H9 (cell line): ENCODE measurements around the gene HMGN4. TPM values are rescaled to one million over a fixed set of nuclear protein-coding genes. Genes with fewer than 3 reads are reported as not detected.

Experiments
- DNase-seq: peaks from one replicate; pipeline ENCODE4 v3.0.0-alpha.2; 2017
- H2AFZ ChIP-seq: one replicate; pipeline ENCODE4 v1.6.1; 2013; ENCODE audit warnings: mild to moderate bottlenecking, low read length, control low read depth, moderate library complexity
- H2AK5ac ChIP-seq: 2 replicates; pipeline ENCODE4 v1.6.1; 2013; ENCODE audit warnings: low read length, control low read depth, mixed read lengths; ENCODE audit not compliant: insufficient read length
- H2BK120ac ChIP-seq: one replicate; pipeline ENCODE4 v1.6.1; 2013; ENCODE audit warnings: low read depth, mild to moderate bottlenecking, low read length, control low read depth, inconsistent platforms; ENCODE audit not compliant: poor library complexity, severe bottlenecking
- H2BK12ac ChIP-seq: 2 replicates; pipeline ENCODE4 v1.6.1; 2013; ENCODE audit warnings: low read length, control low read depth, mixed read lengths, low read depth; ENCODE audit not compliant: insufficient read length
- H2BK15ac ChIP-seq: 2 replicates; pipeline ENCODE4 v1.6.1; 2013; ENCODE audit warnings: low read depth, low read length, control low read depth
- H2BK20ac ChIP-seq: one replicate; pipeline ENCODE4 v1.6.1; 2013; ENCODE audit warnings: low read depth, mild to moderate bottlenecking, low read length, control low read depth, inconsistent platforms; ENCODE audit not compliant: poor library complexity, severe bottlenecking
- H2BK5ac ChIP-seq: 2 replicates; pipeline ENCODE4 v1.6.1; 2013; ENCODE audit warnings: low read length, control low read depth, mixed read lengths; ENCODE audit not compliant: insufficient read length
- H3K14ac ChIP-seq: 2 replicates; pipeline ENCODE4 v1.6.1; 2013; ENCODE audit warnings: low read length, control low read depth; ENCODE audit not compliant: insufficient read depth
- H3K18ac ChIP-seq: 2 replicates; pipeline ENCODE4 v1.6.1; 2013; ENCODE audit warnings: low read depth, mild to moderate bottlenecking, mixed read lengths, low read length, control low read depth; ENCODE audit not compliant: insufficient read length
- H3K23ac ChIP-seq: 2 replicates; pipeline ENCODE4 v1.6.1; 2013; ENCODE audit warnings: low read length, control low read depth, mixed read lengths, low read depth; ENCODE audit not compliant: insufficient read length
- H3K23me2 ChIP-seq: 2 replicates; pipeline ENCODE4 v1.6.1; 2013; ENCODE audit warnings: low read depth, mild to moderate bottlenecking, mixed read lengths, low read length, control low read depth; ENCODE audit not compliant: insufficient read length, poor library complexity, severe bottlenecking
- H3K27ac ChIP-seq: 2 replicates; pipeline ENCODE4 v1.5.1; 2013; ENCODE audit warnings: low read length, control low read depth, mixed read lengths, low read depth; ENCODE audit not compliant: insufficient read length
- H3K27me3 ChIP-seq: 2 replicates; pipeline ENCODE4 v1.6.1; 2013; ENCODE audit warnings: low read length, control low read depth, inconsistent platforms; ENCODE audit not compliant: insufficient read depth
- H3K4ac ChIP-seq: 2 replicates; pipeline ENCODE4 v1.6.1; 2013; ENCODE audit warnings: low read depth, mild to moderate bottlenecking, control low read depth, inconsistent platforms, low read length, moderate library complexity
- H3K4me1 ChIP-seq: 2 replicates; pipeline ENCODE4 v1.6.1; 2013; ENCODE audit warnings: low read length, control low read depth, inconsistent platforms; ENCODE audit not compliant: insufficient read depth
- H3K4me2 ChIP-seq: 2 replicates; pipeline ENCODE4 v1.6.1; 2013; ENCODE audit warnings: low read length, control low read depth, mixed read lengths; ENCODE audit not compliant: insufficient read length, insufficient read depth
- H3K56ac ChIP-seq: 2 replicates; pipeline ENCODE4 v1.6.1; 2013; ENCODE audit warnings: low read depth, mild to moderate bottlenecking, mixed read lengths, low read length, control low read depth; ENCODE audit not compliant: insufficient read length
- H3K79me1 ChIP-seq: 2 replicates; pipeline ENCODE4 v1.6.1; 2013; ENCODE audit warnings: low read depth, mild to moderate bottlenecking, moderate library complexity, low read length, control low read depth, inconsistent platforms; ENCODE audit not compliant: insufficient read depth, poor library complexity, severe bottlenecking
- H3K79me2 ChIP-seq: 2 replicates; pipeline ENCODE4 v1.6.1; 2013; ENCODE audit warnings: low read length, control low read depth, inconsistent platforms; ENCODE audit not compliant: insufficient read depth
- H3K9ac ChIP-seq: 2 replicates; pipeline ENCODE4 v1.6.1; 2013; ENCODE audit warnings: low read length, control low read depth, mixed read lengths; ENCODE audit not compliant: insufficient read length; ENCODE audit errors: extremely low read depth
- H3K9me3 ChIP-seq: one replicate; pipeline ENCODE4 v1.6.1; 2013; ENCODE audit warnings: low read depth, low read length, inconsistent platforms; ENCODE audit not compliant: control insufficient read depth
- H3T11ph ChIP-seq: one replicate; pipeline ENCODE4 v1.6.1; 2013; ENCODE audit warnings: mild to moderate bottlenecking, low read length, control low read depth, inconsistent platforms
- H4K20me1 ChIP-seq: one replicate; pipeline ENCODE4 v1.6.1; 2013; ENCODE audit not compliant: control insufficient read depth, insufficient read length, insufficient read depth
- H4K5ac ChIP-seq: 2 replicates; pipeline ENCODE4 v1.6.1; 2013; ENCODE audit warnings: low read depth, mild to moderate bottlenecking, mixed read lengths, low read length, control low read depth; ENCODE audit not compliant: insufficient read length
- H4K8ac ChIP-seq: replicated peaks from 2 replicates; pipeline ENCODE4 v1.6.1; 2013; ENCODE audit warnings: low read length, control low read depth, mixed read lengths, low read depth; ENCODE audit not compliant: insufficient read length
- H4K91ac ChIP-seq: 2 replicates; pipeline ENCODE4 v1.6.1; 2013; ENCODE audit warnings: low read depth, mild to moderate bottlenecking, moderate library complexity, mixed read lengths, low read length, control low read depth; ENCODE audit not compliant: insufficient read length
- H3K27ac Mint-ChIP-seq, 3 experiments: 2 replicates in 2 of 3; 3 replicates in 1 of 3; pipeline ENCODE4 v1.8.0; 2020 to 2021; ENCODE audit warnings: mixed read lengths in 3 of 3, mild to moderate bottlenecking in 1 of 3, moderate library complexity in 1 of 3
- H3K27me3 Mint-ChIP-seq: 2 replicates; pipeline ENCODE4 v1.8.0; 2021; ENCODE audit warnings: low read depth, mild to moderate bottlenecking, moderate library complexity, mixed read lengths
- H3K36me3 Mint-ChIP-seq, 3 experiments: 2 replicates in 2 of 3; 3 replicates in 1 of 3; pipeline ENCODE4 v1.8.0; 2020 to 2021; ENCODE audit warnings: low read depth in 3 of 3, mixed read lengths in 3 of 3; ENCODE audit not compliant: insufficient read depth in 1 of 3
- H3K4me1 Mint-ChIP-seq, 2 experiments: 2 replicates each; pipeline ENCODE4 v1.8.0; 2020; ENCODE audit warnings: mixed read lengths in 2 of 2
- H3K4me3 Mint-ChIP-seq, 2 experiments: 2 replicates in 1 of 2; 3 replicates in 1 of 2; pipeline ENCODE4 v1.8.0; 2020 to 2021; ENCODE audit warnings: mild to moderate bottlenecking in 2 of 2, mixed read lengths in 2 of 2, moderate library complexity in 1 of 2
- H3K9me3 Mint-ChIP-seq, 2 experiments: 2 replicates in 1 of 2; 3 replicates in 1 of 2; pipeline ENCODE4 v1.8.0; 2020; ENCODE audit warnings: mild to moderate bottlenecking in 2 of 2, mixed read lengths in 2 of 2, moderate library complexity in 1 of 2
- CTCF ChIP-seq: fragments of 200-600 bp; sonication (generic); conservative IDR thresholded peaks from 3 replicates; pipeline ENCODE4 v1.8.0; 2021; ENCODE audit warnings: antibody characterized with exemption, mild to moderate bottlenecking
- WGBS: extraction: QIAGEN DNeasy Blood & Tissue Kit; methylation state at CpG from one replicate; pipeline ENCODE4 v1.1.7; 2013; ENCODE audit warnings: missing lambda C conversion rate, low lambda C conversion rate, mixed read lengths; ENCODE audit not compliant: insufficient read length; ENCODE audit errors: extremely low coverage; 5-methylcytosine and 5-hydroxymethylcytosine counted together
- total RNA-seq: library from RNA; stranded (reverse); gene quantifications from 2 replicates; pipeline ENCODE4 v1.2.1, GENCODE V29; 2021

HMGN4 gene
- total RNA-seq, 1 experiment from 2014 or later: 50.4 TPM

GRCh38 chr6:26501482-26501986, 36.6 kb upstream of the HMGN4 start:
- H3K4ac ChIP-seq: no peak overlapping the region
- no peaks in the 10 kb centered on the region for H3K9me3 ChIP-seq
- H2AK5ac ChIP-seq: no peak overlapping the region
- H2BK15ac ChIP-seq: no peak overlapping the region
- H3K79me2 ChIP-seq: no peaks in the 10 kb centered on the region
- Mint-ChIP-seq H3K4me1 (peaks cover 16 to 17% of the 10 kb centered on the region in 2 experiments), H3K27ac (no peak overlapping the region), H3K36me3 (no peaks in the 10 kb centered on the region), H3K9me3 (no peaks in the 10 kb centered on the region; a peak in 2 of 5 replicates), H3K4me3 (peak overlapping the region; percentile 64 to 80), H3K27me3 (peaks cover 59% of the 10 kb centered on the region)
- H3K27ac ChIP-seq: no peak overlapping the region
- H2BK12ac ChIP-seq: no peak overlapping the region
- H4K91ac ChIP-seq: no peak overlapping the region
- H3K9ac ChIP-seq: peak overlapping the region; percentile 20
- H4K20me1 ChIP-seq: no peaks in the 10 kb centered on the region
- H2BK120ac ChIP-seq: no peak overlapping the region
- no CpG with 5 or more reads among the region's 49 CpGs for WGBS
- no peak overlapping the region for H2BK5ac ChIP-seq
- H3K23ac ChIP-seq: no peak overlapping the region
- TF ChIP-seq CTCF: no peak
- no peak overlapping the region for H2BK20ac ChIP-seq
- no peak overlapping the region for H2AFZ ChIP-seq
- H3K14ac ChIP-seq: no peak overlapping the region
- peaks cover 8% of the 10 kb centered on the region for H3K23me2 ChIP-seq
- peaks cover 20% of the 10 kb centered on the region for H3K27me3 ChIP-seq
- no peak overlapping the region for H3K56ac ChIP-seq
- no peaks in the 10 kb centered on the region for H3K4me1 ChIP-seq
- DNase-seq: peak; percentile 54
- no peak overlapping the region for H3T11ph ChIP-seq
- H4K5ac ChIP-seq: no peak overlapping the region
- no peak overlapping the region for H3K18ac ChIP-seq
- H4K8ac ChIP-seq: no peak overlapping the region
- H3K4me2 ChIP-seq: peak overlapping the region; percentile 59
- H3K79me1 ChIP-seq: no peaks in the 10 kb centered on the region
